H7 (cell line): ENCODE data around the gene KCNK7. TPM values are rescaled to one million over a fixed set of nuclear protein-coding genes. Genes with fewer than 3 reads are reported as not detected.
A peak's percentile ranks its signal among the peaks of the same experiment; 100 is the strongest.
"Not testable (repeated sequence)": the region's sequence is repeated elsewhere in the genome, so short reads cannot be mapped to it uniquely, and the experiment has no call there.

Experiments used
- DNase-seq: peaks from one replicate; pipeline ENCODE4 v3.0.0; 2012
- H3K27me3 ChIP-seq: 2 replicates; pipeline ENCODE4 v1.6.0; 2011; ENCODE audit warnings: mild to moderate bottlenecking, low read length; ENCODE audit not compliant: control insufficient read depth, insufficient read depth
- H3K36me3 ChIP-seq: replicated peaks from 2 replicates; pipeline ENCODE4 v1.5.1; 2011; ENCODE audit warnings: low read length; ENCODE audit not compliant: control insufficient read depth, insufficient read depth
- H3K4me3 ChIP-seq: 2 replicates; pipeline ENCODE4 v1.5.1; 2011; ENCODE audit warnings: low read depth, mild to moderate bottlenecking, control low read depth, low read length, moderate library complexity; ENCODE audit not compliant: insufficient read depth
- total RNA-seq: library from RNA; depleted of rRNA; stranded (reverse); fragments of >200 nt; shearing (Covaris generic); gene quantifications from 2 replicates; pipeline ENCODE4 v1.2.3, GENCODE V29; 2014

Gene KCNK7
- total RNA-seq, 1 experiment from 2014 or later = not detected

GRCh38 chr11:65571420-65571819 lies 24.2 kb downstream of the KCNK7 start:
- H3K4me3 ChIP-seq = peak overlapping the region; percentile 97; the same call in 1 of the 2 replicates
- DNase-seq = no peak
- H3K27me3 ChIP-seq = peaks cover 22% of the 10 kb centered on the region
- no peaks in the 10 kb centered on the region for H3K36me3 ChIP-seq

GRCh38 chr11:65569973-65570918 lies 25.4 kb downstream of the KCNK7 start, which contains the start of gene ZNRD2:
TSS of gene ZNRD2 (plus strand) at chr11:65570477. CDS start at chr11:65570492, 15 bp downstream.
- no peaks in the 10 kb centered on the region for H3K36me3 ChIP-seq
- H3K4me3 ChIP-seq = peak within 1 kb of the TSS; percentile 97
- H3K27me3 ChIP-seq = peaks cover 11% of the 10 kb centered on the region
- peak; percentile 99 for DNase-seq

GRCh38 chr11:65569164-65569972 lies 26.2 kb downstream of the KCNK7 start:
- DNase-seq = no peak
- Histone ChIP-seq H3K27me3 (peaks cover 3% of the 10 kb centered on the region; the same call in 1 of the 2 replicates), H3K4me3 (peak overlapping the region; percentile 97), H3K36me3 (no peaks in the 10 kb centered on the region)

- H3K27me3 ChIP-seq = no peaks in the 10 kb centered on the region
- DNase-seq = no peak
- H3K4me3 ChIP-seq = no peak overlapping the region
- H3K36me3 ChIP-seq = no peaks in the 10 kb centered on the region
Measured at GRCh38 chr11:65565624-65566453, 29.8 kb downstream of the KCNK7 start.

GRCh38 chr11:65564879-65565559 lies 30.6 kb downstream of the KCNK7 start:
- not testable (repeated sequence) for H3K36me3 ChIP-seq, DNase-seq, H3K4me3 ChIP-seq, H3K27me3 ChIP-seq

- Histone ChIP-seq H3K36me3 (no peaks in the 10 kb centered on the region), H3K27me3 (peaks cover 2% of the 10 kb centered on the region), H3K4me3 (no peak overlapping the region)
- no peak for DNase-seq
Measured at GRCh38 chr11:65563601-65564000, 32.0 kb downstream of the KCNK7 start.

GRCh38 chr11:65562788-65563187 lies 32.8 kb downstream of the KCNK7 start:
- Histone ChIP-seq H3K36me3 (no peaks in the 10 kb centered on the region), H3K27me3 (peaks cover 3% of the 10 kb centered on the region), H3K4me3 (no peak overlapping the region)
- DNase-seq = no peak

- DNase-seq = no peak
- peaks cover 6% of the 10 kb centered on the region for H3K27me3 ChIP-seq
Measured at GRCh38 chr11:65562020-65562419, 33.6 kb downstream of the KCNK7 start.

GRCh38 chr11:65560555-65561418 lies 34.8 kb downstream of the KCNK7 start:
- DNase-seq = peak; percentile 89
- H3K4me3 ChIP-seq = no peak overlapping the region

More at GRCh38 chr11:65562020-65562419, 33.6 kb downstream of the KCNK7 start:
- Histone ChIP-seq H3K36me3 (no peaks in the 10 kb centered on the region), H3K4me3 (no peak overlapping the region)

GRCh38 chr11:65559951-65560537 lies 35.6 kb downstream of the KCNK7 start:
- peaks cover 10% of the 10 kb centered on the region for H3K27me3 ChIP-seq
- no peak overlapping the region for H3K4me3 ChIP-seq
- no peak for DNase-seq
- H3K36me3 ChIP-seq = no peaks in the 10 kb centered on the region

More at GRCh38 chr11:65560555-65561418, 34.8 kb downstream of the KCNK7 start:
- peaks cover 8% of the 10 kb centered on the region for H3K27me3 ChIP-seq
- H3K36me3 ChIP-seq = no peaks in the 10 kb centered on the region

GRCh38 chr11:65559535-65559934 lies 36.1 kb downstream of the KCNK7 start:
- no peak for DNase-seq
- no peaks in the 10 kb centered on the region for H3K36me3 ChIP-seq
- H3K27me3 ChIP-seq = peaks cover 10% of the 10 kb centered on the region
- H3K4me3 ChIP-seq = no peak overlapping the region

- Histone ChIP-seq H3K4me3 (peak overlapping the region; percentile 69), H3K27me3 (peaks cover 14% of the 10 kb centered on the region)
- DNase-seq = peak; percentile 78
Measured at GRCh38 chr11:65558930-65559509, 36.6 kb downstream of the KCNK7 start.

More at GRCh38 chr11:65558930-65559509, 36.6 kb downstream of the KCNK7 start:
- no peaks in the 10 kb centered on the region for H3K36me3 ChIP-seq
